RWPE2 (cell line): ENCODE results near the gene CRYBA4.
A peak's percentile ranks its signal among the peaks of the same experiment; 100 is the strongest.

Experiments
- ATAC-seq: fragments of 200-7000 bp; cut with Tn5 transposase; 3 replicates; pipeline ENCODE4 v1.9.1; 2021; ENCODE audit warnings: low read depth
- DNase-seq: peaks from one replicate; pipeline ENCODE4 v3.0.0-alpha.2; 2020; ENCODE audit warnings: low spot score
- H3K27ac ChIP-seq: fragments of 450-650 bp; 2 replicates; pipeline ENCODE4 v1.5.1; 2017; ENCODE audit warnings: mild to moderate bottlenecking; ENCODE audit not compliant: poor library complexity, severe bottlenecking
- H3K27me3 ChIP-seq: fragments of 250-450 bp; sonication (Bioruptor Pico); 2 replicates; pipeline ENCODE4 v1.5.1; 2021; ENCODE audit warnings: mild to moderate bottlenecking, moderate library complexity; ENCODE audit not compliant: insufficient read depth, poor library complexity, severe bottlenecking
- H3K36me3 ChIP-seq: fragments of 250-450 bp; sonication (Bioruptor Pico); 2 replicates; pipeline ENCODE4 v1.5.1; 2020; ENCODE audit warnings: low read depth, mild to moderate bottlenecking, moderate library complexity
- H3K4me1 ChIP-seq: fragments of 250-450 bp; sonication (Bioruptor Pico); 2 replicates; pipeline ENCODE4 v1.5.1; 2021; ENCODE audit warnings: mild to moderate bottlenecking, moderate library complexity; ENCODE audit not compliant: insufficient read depth, poor library complexity, severe bottlenecking
- H3K4me3 ChIP-seq: fragments of 250-450 bp; sonication (Bioruptor Pico); 2 replicates; pipeline ENCODE4 v1.5.1; 2021; ENCODE audit warnings: mild to moderate bottlenecking, moderate library complexity; ENCODE audit not compliant: severe bottlenecking
- H3K9me3 ChIP-seq: fragments of 250-450 bp; sonication (Bioruptor Pico); 2 replicates; pipeline ENCODE4 v1.5.1; 2021; ENCODE audit warnings: mild to moderate bottlenecking, moderate library complexity; ENCODE audit not compliant: severe bottlenecking
- CTCF ChIP-seq: fragments of 450-650 bp; IDR thresholded peaks from one replicate; pipeline ENCODE4 v1.5.1; 2017; ENCODE audit warnings: mild to moderate bottlenecking, moderate library complexity; ENCODE audit not compliant: poor library complexity, severe bottlenecking

The CRYBA4 gene

GRCh38 chr22:26660961-26661578 lies 39.3 kb downstream of the CRYBA4 start:
- no peak for DNase-seq
- H3K36me3 ChIP-seq, result no peaks in the 10 kb centered on the region
- TF ChIP-seq CTCF, result no peak
- H3K4me3 ChIP-seq, result no peak overlapping the region
- no peak for ATAC-seq
- no peaks in the 10 kb centered on the region for H3K9me3 ChIP-seq
- H3K27ac ChIP-seq, result no peak overlapping the region
- H3K27me3 ChIP-seq, result peaks cover 21% of the 10 kb centered on the region
- H3K4me1 ChIP-seq, result peaks cover 11% of the 10 kb centered on the region

- Histone ChIP-seq H3K4me1 (peaks cover 11% of the 10 kb centered on the region), H3K9me3 (no peaks in the 10 kb centered on the region), H3K27ac (no peak overlapping the region), H3K4me3 (no peak overlapping the region), H3K36me3 (no peaks in the 10 kb centered on the region), H3K27me3 (peaks cover 15% of the 10 kb centered on the region)
- ATAC-seq (no peak), DNase-seq (no peak)
- TF ChIP-seq CTCF, result no peak
Observed at GRCh38 chr22:26662160-26662559, 40.4 kb downstream of the CRYBA4 start.

- H3K4me3 ChIP-seq, result no peak overlapping the region
- no peaks in the 10 kb centered on the region for H3K36me3 ChIP-seq
- H3K27ac ChIP-seq, result no peak overlapping the region
- ATAC-seq (no peak), DNase-seq (no peak)
- H3K27me3 ChIP-seq, result peaks cover 2% of the 10 kb centered on the region
- TF ChIP-seq CTCF, result no peak
- peaks cover 10% of the 10 kb centered on the region for H3K4me1 ChIP-seq
- no peaks in the 10 kb centered on the region for H3K9me3 ChIP-seq
Observed at GRCh38 chr22:26663374-26663923, 41.7 kb downstream of the CRYBA4 start.

GRCh38 chr22:26665813-26666231 lies 44.1 kb downstream of the CRYBA4 start:
- Histone ChIP-seq H3K27me3 (no peaks in the 10 kb centered on the region), H3K4me1 (peaks cover 4% of the 10 kb centered on the region), H3K4me3 (no peak overlapping the region), H3K27ac (no peak overlapping the region), H3K36me3 (no peaks in the 10 kb centered on the region), H3K9me3 (no peaks in the 10 kb centered on the region)
- TF ChIP-seq CTCF, result peak; percentile 55
- 0 out of 3 replicates have a peak, but pooled peaks have one; percentile 6 for ATAC-seq
- DNase-seq, result no peak

GRCh38 chr22:26667140-26667539 lies 45.4 kb downstream of the CRYBA4 start:
- no peak for TF ChIP-seq CTCF
- Histone ChIP-seq H3K27ac (no peak overlapping the region), H3K36me3 (no peaks in the 10 kb centered on the region), H3K4me1 (peaks cover 11% of the 10 kb centered on the region), H3K4me3 (no peak overlapping the region), H3K9me3 (no peaks in the 10 kb centered on the region), H3K27me3 (no peaks in the 10 kb centered on the region)
- ATAC-seq (no peak), DNase-seq (no peak)
